Hepatocyte (in vitro differentiated cells): Measurements from ENCODE around the gene STARD13. TPM values are rescaled to one million over a fixed set of nuclear protein-coding genes. Genes with fewer than 3 reads are reported as not detected.

Experiments
- DNase-seq: peaks from one replicate; pipeline ENCODE4 v3.0.0-alpha.2; 2016; ENCODE audit warnings: low spot score
- H2AFZ ChIP-seq: fragments of 200-600 bp; sonication (generic); 2 replicates; pipeline ENCODE4 v1.6.0; 2016; ENCODE audit warnings: antibody characterized with exemption, mild to moderate bottlenecking
- H3K27ac ChIP-seq: fragments of 200-600 bp; sonication (generic); 2 replicates; pipeline ENCODE4 v1.5.1; 2016; ENCODE audit warnings: mild to moderate bottlenecking
- H3K27me3 ChIP-seq: fragments of 200-600 bp; sonication (generic); 2 replicates; pipeline ENCODE4 v1.6.1; 2016
- H3K36me3 ChIP-seq: fragments of 200-600 bp; sonication (generic); replicated peaks from 2 replicates; pipeline ENCODE4 v1.5.1; 2016; ENCODE audit warnings: low read depth; ENCODE audit not compliant: insufficient read depth
- H3K4me1 ChIP-seq: fragments of 200-600 bp; sonication (generic); 2 replicates; pipeline ENCODE4 v1.5.1; 2016; ENCODE audit warnings: mild to moderate bottlenecking, moderate library complexity; ENCODE audit not compliant: insufficient read depth
- H3K4me2 ChIP-seq: fragments of 200-600 bp; sonication (generic); 2 replicates; pipeline ENCODE4 v1.6.0; 2016
- H3K4me3 ChIP-seq: fragments of 200-600 bp; sonication (generic); 2 replicates; pipeline ENCODE4 v1.5.1; 2016; ENCODE audit warnings: mild to moderate bottlenecking
- H3K79me2 ChIP-seq: fragments of 200-600 bp; sonication (generic); 2 replicates; pipeline ENCODE4 v1.6.0; 2017; ENCODE audit warnings: mild to moderate bottlenecking
- H3K9me2 ChIP-seq: fragments of 200-600 bp; sonication (generic); replicated peaks from 2 replicates; pipeline ENCODE4 v1.6.0; 2017; ENCODE audit warnings: mild to moderate bottlenecking; ENCODE audit not compliant: insufficient read depth
- H3K9me3 ChIP-seq: fragments of 200-600 bp; sonication (generic); 2 replicates; pipeline ENCODE4 v1.5.1; 2016; ENCODE audit warnings: low read depth, mild to moderate bottlenecking
- H4K20me1 ChIP-seq: fragments of 200-600 bp; sonication (generic); 2 replicates; pipeline ENCODE4 v1.6.0; 2016; ENCODE audit warnings: mild to moderate bottlenecking; ENCODE audit not compliant: insufficient read depth, poor library complexity, severe bottlenecking
- EZH2 ChIP-seq: fragments of 200-600 bp; sonication (generic); IDR thresholded peaks from 2 replicates; pipeline ENCODE4 v1.6.1; 2016; ENCODE audit warnings: antibody characterized with exemption, mild to moderate bottlenecking, borderline replicate concordance
- EZH2phosphoT487 ChIP-seq: fragments of 200-600 bp; sonication (generic); IDR thresholded peaks from one replicate; pipeline ENCODE4 v1.6.1; 2018; ENCODE audit warnings: antibody characterized with exemption, mild to moderate bottlenecking, low read depth, moderate library complexity; ENCODE audit not compliant: unreplicated experiment, severe bottlenecking
- WGBS: methylation state at CpG from one replicate; pipeline ENCODE4 v1.1.6; 2016; ENCODE audit warnings: low lambda C conversion rate; ENCODE audit errors: missing lambda C conversion rate; 5-methylcytosine and 5-hydroxymethylcytosine counted together
- polyA plus RNA-seq: library from polyadenylated mRNA; unstranded; fragments of >200 nt; fragmentation: Nextera tagmentation; extraction: Ambion mirVana; gene quantifications from 2 replicates; pipeline ENCODE4 v1.2.1, GENCODE V29; 2016
- total RNA-seq: library from RNA; depleted of rRNA; stranded (reverse); fragments of >200 nt; gene quantifications from 2 replicates; pipeline ENCODE4 v1.2.3, GENCODE V29; 2014
- TF ChIP-seq, protein P1 (sequence below): fragments of 200-600 bp; sonication (generic); IDR thresholded peaks from 2 replicates; pipeline ENCODE4 v1.5.1; 2016; ENCODE audit warnings: antibody characterized with exemption, mild to moderate bottlenecking; ENCODE audit not compliant: poor library complexity

Gene STARD13
- total and polyA plus RNA-seq, 2 experiments from 2014 or later: 5.4 to 13.5 TPM

DNA sequence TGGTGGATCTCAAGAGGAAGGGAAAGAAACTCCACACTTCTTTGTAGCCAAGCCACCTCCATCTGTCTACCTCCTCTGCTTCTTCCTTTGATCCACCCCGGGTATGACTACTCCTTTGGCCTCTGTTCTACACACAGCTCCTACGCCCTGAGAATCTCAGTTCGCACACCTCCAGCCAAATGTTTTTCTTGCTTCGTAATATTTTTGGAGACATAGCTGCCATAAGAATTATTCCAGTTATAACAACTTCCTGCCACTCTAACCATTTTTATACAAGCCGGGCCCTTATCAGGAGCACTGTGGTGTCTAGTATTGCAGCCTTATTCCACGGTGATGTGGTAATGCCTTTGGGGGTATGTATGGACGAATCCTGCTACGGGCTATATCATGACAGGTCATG is 126.7 kb downstream of the STARD13 start:
- Histone ChIP-seq H3K4me3 (no peak overlapping the region), H3K79me2 (no peaks in the 10 kb centered on the region), H3K9me2 (no peaks in the 10 kb centered on the region), H2AFZ (no peak overlapping the region), H3K4me1 (no peaks in the 10 kb centered on the region), H3K4me2 (no peak overlapping the region), H3K27me3 (no peaks in the 10 kb centered on the region), H3K27ac (no peak overlapping the region), H4K20me1 (no peaks in the 10 kb centered on the region), H3K9me3 (no peaks in the 10 kb centered on the region), H3K36me3 (no peaks in the 10 kb centered on the region)
- no peak for DNase-seq
- TF ChIP-seq, protein P1, sequence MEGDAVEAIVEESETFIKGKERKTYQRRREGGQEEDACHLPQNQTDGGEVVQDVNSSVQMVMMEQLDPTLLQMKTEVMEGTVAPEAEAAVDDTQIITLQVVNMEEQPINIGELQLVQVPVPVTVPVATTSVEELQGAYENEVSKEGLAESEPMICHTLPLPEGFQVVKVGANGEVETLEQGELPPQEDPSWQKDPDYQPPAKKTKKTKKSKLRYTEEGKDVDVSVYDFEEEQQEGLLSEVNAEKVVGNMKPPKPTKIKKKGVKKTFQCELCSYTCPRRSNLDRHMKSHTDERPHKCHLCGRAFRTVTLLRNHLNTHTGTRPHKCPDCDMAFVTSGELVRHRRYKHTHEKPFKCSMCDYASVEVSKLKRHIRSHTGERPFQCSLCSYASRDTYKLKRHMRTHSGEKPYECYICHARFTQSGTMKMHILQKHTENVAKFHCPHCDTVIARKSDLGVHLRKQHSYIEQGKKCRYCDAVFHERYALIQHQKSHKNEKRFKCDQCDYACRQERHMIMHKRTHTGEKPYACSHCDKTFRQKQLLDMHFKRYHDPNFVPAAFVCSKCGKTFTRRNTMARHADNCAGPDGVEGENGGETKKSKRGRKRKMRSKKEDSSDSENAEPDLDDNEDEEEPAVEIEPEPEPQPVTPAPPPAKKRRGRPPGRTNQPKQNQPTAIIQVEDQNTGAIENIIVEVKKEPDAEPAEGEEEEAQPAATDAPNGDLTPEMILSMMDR: no peak
- TF ChIP-seq EZH2phosphoT487 (no peak), EZH2 (no peak)
- 98% methylated on average over 8 of the region's 8 CpGs for WGBS

DNA sequence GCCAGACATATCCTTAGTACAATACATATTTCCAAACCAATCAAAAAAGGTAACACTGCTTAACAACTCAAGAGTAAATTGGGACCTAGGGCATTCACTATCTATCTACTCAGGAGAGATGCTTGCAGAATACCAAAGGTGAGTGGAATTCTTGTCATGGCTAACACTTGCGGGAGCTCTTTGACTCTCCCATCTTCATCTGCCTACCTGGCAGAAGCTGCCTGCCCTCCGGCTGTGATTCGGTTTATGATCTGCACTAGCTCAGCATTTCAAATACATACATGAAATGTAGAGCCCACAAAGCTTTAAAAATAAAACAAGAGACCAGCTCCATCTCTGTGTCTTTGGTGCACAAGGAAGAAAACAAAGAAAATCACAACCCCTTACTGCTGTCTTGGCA is 127.3 kb downstream of the STARD13 start:
- Histone ChIP-seq H3K9me3 (no peaks in the 10 kb centered on the region), H3K27ac (no peak overlapping the region), H3K27me3 (no peaks in the 10 kb centered on the region), H3K4me3 (no peak overlapping the region), H3K36me3 (no peaks in the 10 kb centered on the region), H3K4me2 (no peak overlapping the region), H3K79me2 (no peaks in the 10 kb centered on the region), H2AFZ (no peak overlapping the region), H3K9me2 (no peaks in the 10 kb centered on the region), H3K4me1 (no peaks in the 10 kb centered on the region), H4K20me1 (no peaks in the 10 kb centered on the region)
- no peak for DNase-seq
- TF ChIP-seq EZH2: no peak
- TF ChIP-seq, protein P1: no peak
- no peak for TF ChIP-seq EZH2phosphoT487
- WGBS: 95% methylated on average over 3 of the region's 3 CpGs

DNA sequence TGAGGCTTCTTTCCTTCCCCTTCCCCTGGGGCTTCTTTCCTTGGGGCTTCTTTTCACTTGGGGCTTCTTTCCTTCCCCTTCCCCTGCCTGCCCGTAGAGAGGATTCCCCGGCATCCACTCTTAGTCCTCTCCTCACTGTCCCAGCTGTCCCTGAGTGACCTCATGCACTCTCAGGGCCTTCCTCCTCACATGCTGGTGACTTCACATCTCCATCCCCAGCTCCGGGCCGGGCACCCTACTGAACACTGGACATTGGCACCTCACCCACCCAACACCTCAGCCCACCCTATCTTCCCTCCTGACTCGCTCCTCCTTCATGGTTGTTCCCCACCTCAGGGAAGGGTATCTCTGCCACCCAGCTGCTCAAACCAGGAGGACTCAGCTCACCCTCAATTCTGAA is 130.6 kb downstream of the STARD13 start:
- Histone ChIP-seq H3K27me3 (no peaks in the 10 kb centered on the region), H3K9me3 (no peaks in the 10 kb centered on the region), H3K4me3 (no peak overlapping the region), H3K4me2 (no peak overlapping the region), H2AFZ (no peak overlapping the region), H3K4me1 (no peaks in the 10 kb centered on the region), H3K36me3 (no peaks in the 10 kb centered on the region), H3K79me2 (no peaks in the 10 kb centered on the region), H4K20me1 (no peaks in the 10 kb centered on the region), H3K9me2 (no peaks in the 10 kb centered on the region), H3K27ac (no peak overlapping the region)
- TF ChIP-seq EZH2 (no peak), EZH2phosphoT487 (no peak)
- TF ChIP-seq, protein P1: no peak
- WGBS: 97% methylated on average over 3 of the region's 5 CpGs
- no peak for DNase-seq
